Stimulated activated CD4-positive, alpha-beta T cell treated with anti-CD3 and anti-CD28 coated beads, Interleukin-2, amount 100 ng/mL, for 4 hours (primary cell): ENCODE measurements around the gene ZDHHC4.
"Not testable (repeated sequence)": the region's sequence is repeated elsewhere in the genome, so short reads cannot be mapped to it uniquely, and the experiment has no call there.

ENCODE experiments used
- DNase-seq: peaks from one replicate; pipeline ENCODE4 v3.0.0-alpha.2; 2020; ENCODE audit warnings: low read depth

ZDHHC4 gene

GRCh38 chr7:6607651-6608051 lies 30.4 kb downstream of the ZDHHC4 start:
- DNase-seq: no peak

- no peak for DNase-seq
These were observed 30.8 kb downstream of the ZDHHC4 start for GRCh38 chr7:6608081-6608480.

- no peak for DNase-seq
These were observed 31.5 kb downstream of the ZDHHC4 start for GRCh38 chr7:6608794-6609193.

- no peak for DNase-seq
These were observed 35.6 kb downstream of the ZDHHC4 start for GRCh38 chr7:6612819-6613218.

DNA sequence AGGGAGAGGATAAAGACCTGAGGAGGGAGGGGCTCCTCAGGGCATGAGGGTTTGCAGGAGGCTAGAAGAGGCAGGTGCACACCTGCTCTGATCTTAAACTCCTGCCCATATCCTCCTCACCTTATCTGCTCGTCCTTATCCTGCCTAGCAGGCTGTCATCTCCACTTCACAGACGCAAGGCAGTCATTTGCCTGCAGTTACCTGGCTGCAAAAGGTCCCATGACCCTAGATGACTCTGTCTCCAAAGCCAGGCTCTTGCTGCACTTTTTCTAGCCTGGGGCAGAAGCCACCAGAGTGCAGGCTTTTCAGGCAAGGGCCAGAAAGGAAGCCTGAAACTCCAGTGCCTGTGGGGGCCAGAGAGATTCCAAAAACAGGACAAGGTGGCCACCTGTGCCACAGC lies 36.5 kb downstream of the ZDHHC4 start:
- DNase-seq: no peak

DNA sequence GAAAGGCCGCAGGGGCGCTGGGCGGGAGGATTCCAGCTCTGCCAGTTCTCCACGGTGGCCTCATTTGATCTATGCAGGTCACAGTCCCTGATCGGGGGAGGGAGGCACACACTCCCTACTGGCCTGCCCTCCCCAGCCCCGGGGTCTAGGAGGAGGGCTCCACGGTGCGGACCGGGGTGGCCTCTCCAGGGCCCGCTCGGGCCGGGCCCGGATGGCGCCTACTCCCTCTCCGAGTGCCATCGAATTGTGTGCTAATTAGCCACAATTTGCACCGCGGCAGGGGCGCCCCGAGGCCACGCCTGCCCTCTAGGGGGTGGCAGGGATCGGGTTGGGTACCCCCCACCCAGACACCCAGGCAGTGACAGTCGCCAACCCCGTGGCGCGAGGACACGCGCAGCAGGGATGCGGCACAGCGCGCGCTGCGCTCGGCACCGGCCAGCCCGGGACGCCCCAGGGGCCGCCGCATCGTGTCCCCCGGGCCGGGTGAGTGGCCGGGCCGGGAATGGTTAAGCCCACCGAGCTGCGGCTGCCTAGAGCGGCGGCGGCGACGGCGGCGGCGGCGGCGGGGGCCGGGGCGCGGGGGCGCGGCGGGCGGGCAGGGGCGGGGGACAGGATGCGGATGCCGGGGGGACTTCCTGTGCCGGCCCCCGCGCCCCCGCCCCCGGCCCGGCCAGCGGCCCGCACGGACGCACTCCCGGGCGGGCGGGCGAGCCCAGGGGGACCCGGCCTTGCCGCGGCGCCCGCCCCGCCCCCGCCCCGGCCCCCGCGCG lies 37.9 kb downstream of the ZDHHC4 start, which contains the start of gene ZNF853:
ZNF853 (plus strand) TSS at position 658 of the 770 bp plus-strand sequence. CDS start 565 bp downstream, outside the sequence.
- DNase-seq: no peak

DNA sequence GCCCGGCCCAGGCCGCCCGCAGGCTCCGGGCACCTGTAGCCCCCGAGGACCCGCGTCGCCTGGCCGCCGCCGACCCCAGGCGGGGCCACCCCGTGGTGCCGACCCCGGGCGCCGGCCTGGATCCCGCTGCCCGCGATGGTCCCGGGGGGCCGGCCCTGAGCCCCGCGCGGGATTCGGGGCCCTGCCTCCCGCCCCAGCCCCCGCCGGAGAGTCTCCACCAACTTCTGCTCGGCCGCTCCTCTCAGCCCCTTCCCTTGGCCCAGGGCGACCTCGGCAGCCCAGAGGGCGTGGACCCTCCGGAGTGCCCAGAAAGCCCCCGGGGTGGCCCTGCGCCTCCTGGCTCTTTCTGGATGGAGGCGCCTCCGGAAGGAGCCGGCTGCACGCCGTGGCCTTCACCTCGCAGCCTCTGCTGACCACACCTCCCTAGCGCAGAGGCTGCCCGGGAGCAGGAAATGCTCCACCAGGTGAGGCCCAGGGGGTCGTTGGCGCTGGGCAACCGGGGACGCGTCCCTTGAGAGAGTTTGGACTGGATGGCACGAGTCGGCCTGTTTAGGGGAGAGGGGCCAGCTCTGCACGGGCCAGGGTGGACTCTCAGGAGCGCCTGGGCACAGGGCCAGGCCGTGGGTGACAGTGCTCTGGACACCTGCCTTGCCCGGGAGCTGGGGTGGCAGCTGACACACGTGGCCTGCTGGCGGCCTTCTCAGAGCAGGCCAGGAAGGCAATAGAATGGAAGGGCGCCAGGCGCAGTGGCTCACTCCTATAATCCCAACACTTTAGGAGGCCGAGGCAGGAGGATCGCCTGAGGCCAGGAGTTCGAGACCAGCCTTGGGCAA lies 38.7 kb downstream of the ZDHHC4 start:
- DNase-seq: no peak

DNA sequence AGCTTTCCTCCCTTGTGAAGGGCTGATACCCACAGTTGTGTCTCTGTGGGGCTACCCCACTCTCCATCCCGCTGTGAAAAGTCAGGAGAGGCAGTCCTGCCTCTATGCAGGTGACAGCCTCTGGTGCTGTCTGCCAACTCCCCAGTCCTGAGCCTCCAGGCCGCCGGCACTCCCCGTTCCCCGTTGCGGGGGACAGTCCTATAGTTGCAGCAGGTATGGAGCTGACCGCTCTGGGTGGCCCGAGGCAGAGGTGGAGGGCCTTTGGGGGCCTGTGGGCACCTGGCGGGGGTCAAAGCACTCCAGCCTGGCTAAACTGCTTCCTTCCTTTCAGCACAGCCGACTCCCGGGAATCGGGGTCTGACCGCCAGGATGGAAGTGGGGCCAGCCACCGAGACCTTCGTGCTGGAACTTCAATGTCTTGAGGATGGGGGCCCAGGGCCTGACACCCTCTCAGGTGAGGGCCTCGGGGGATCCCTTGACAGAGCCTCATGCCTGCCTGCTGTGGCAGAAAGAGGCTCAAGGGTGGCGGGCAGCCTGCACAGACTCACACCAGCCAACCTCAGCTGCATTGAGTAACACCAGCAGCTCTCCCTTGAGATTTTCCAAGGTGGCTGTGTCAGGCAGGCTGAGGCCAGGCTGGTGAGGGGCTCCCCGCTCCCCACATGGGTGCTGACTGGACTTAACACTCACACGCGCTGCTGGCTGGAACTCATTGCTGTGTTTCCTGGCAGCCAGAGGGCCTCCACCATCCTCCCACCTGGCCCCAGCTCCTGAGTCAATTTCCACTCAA lies 39.8 kb downstream of the ZDHHC4 start:
- no peak for DNase-seq

DNA sequence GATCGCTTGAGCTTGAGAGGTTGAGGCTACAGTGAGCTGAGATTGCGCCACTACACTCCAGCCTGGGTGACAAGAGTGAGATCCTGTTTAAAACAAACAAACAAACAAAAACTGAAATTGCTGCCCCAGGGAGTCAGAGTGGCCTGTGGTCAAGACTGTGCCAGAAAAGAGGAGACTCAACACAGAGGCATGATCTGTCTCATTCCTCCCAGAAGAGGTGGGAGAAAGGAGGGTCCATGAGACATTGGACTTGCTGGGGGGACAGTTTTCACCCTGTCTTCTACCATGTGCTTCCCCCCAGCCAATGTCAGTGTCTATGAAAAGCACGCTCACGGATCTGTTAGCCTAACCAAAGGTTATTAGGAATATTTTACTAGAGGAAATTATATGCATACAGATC lies 41.4 kb downstream of the ZDHHC4 start:
- no peak for DNase-seq

DNA sequence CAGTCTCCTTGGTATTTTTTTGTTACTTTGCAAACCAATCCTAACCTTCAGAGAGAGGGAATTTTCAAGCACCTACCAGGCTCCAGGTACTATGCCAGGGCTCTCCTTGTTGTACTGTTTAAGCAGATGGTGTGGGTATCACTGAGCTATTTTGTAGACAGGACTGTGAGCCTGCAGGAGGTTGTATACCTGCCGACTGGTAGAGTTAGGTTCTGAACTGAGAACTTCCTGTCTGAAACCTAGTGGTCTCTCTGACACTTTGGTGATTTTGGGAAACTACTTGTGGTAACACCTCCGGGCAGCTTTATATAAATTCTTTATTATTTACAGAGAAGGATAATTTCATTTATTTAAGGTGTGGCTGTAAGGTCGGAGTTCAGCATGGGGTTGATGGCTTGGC lies 42.7 kb downstream of the ZDHHC4 start:
- DNase-seq: no peak

DNA sequence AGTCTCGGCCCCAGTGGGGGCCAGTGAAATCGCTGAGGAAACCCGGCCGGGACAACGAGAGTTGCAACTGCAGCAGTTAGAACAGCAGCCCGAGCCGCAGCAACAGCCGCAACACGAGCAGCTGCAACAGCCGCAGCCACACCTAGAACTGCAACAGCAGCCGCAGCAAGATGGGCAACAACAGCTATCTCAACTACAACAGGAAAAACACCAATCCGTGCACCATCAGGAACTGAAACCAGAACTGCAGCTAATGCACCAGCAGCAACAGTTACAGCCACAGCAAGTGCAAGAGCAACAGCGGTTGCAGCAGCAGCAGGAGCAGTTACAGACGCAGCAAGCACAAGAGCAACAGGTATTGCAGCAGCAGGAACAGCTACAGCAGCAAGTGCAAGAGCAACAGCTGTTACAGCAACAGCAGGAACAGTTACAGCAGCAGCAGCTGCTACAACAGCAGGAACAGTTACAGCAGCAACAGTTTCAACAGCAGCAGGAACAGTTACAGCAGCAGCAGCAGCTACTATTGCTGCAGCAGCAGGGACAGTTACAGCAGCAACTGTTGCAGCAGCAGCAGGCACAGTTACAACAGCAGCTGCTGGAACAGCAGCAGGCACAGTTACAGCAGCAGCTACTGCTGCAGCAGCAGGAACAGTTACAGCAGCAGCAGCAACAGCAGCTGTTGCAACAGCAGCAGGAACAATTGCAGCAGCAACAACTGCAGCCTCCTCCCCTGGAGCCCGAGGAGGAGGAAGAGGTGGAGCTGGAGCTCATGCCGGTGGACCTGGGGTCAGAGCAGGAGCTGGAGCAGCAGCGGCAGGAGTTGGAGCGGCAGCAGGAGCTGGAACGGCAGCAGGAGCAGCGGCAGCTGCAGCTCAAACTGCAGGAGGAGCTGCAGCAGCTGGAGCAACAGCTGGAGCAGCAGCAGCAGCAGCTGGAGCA lies 44.2 kb downstream of the ZDHHC4 start:
- DNase-seq: no peak

GRCh38 chr7:6622134-6622710 lies 45.0 kb downstream of the ZDHHC4 start:
- no peak for DNase-seq

DNA sequence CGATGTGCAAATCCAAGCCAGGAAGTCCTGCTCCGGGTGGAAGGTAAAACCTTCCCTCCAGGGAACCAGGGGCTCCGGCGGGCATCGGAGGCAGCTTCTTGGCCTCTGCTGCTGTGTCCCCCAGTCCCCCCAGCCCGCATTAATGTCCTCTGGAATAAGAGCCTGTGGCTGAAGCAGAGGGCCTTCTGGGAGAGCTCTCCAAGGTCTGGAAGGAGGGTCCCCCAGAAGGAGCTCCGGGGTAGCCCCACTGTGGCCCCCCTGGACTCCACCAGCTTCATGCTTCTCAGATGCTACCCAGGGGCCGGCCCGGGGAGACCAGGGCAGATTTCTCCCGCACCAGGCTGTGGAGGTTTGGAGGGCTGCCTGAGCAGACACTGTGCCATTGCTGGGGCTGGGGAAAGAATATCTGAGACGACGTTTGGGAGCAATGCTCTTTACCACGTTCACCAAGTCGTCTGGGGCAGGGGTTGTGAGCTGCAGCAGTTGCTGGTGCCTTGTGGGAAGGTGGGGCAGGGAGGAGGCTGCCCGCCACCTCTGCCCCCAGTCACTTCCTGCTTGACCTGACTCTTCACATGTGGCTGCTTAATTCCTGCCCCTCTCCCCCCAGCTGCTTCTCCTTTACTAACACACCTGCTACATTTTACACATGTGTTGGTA lies 46.5 kb downstream of the ZDHHC4 start:
- DNase-seq: no peak

GRCh38 chr7:6624246-6624611 lies 47.0 kb downstream of the ZDHHC4 start:
- no peak for DNase-seq

GRCh38 chr7:6628045-6628444 lies 50.8 kb downstream of the ZDHHC4 start:
- DNase-seq: no peak

GRCh38 chr7:6630007-6630849 lies 53.0 kb downstream of the ZDHHC4 start:
- no peak for DNase-seq

DNA sequence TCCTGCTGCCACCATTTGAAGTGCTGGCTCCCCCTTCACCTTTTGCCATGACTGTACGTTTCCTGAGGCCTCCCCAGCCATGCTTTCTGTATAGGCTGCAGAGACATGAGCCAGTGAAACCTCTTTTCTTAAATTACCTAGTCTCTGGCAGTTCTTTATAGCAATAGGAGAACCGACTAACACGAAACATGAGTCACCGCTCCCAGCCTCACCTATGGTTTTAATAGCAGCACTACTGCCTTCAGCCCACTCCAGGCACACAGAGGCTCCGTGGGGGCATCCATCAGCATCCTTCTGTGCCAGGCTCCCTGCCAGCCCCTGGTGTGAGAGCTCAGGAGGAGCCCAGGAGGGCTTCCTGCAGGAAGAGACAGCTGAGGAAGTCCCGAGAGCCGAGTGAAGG lies 54.4 kb downstream of the ZDHHC4 start:
- no peak for DNase-seq

DNA sequence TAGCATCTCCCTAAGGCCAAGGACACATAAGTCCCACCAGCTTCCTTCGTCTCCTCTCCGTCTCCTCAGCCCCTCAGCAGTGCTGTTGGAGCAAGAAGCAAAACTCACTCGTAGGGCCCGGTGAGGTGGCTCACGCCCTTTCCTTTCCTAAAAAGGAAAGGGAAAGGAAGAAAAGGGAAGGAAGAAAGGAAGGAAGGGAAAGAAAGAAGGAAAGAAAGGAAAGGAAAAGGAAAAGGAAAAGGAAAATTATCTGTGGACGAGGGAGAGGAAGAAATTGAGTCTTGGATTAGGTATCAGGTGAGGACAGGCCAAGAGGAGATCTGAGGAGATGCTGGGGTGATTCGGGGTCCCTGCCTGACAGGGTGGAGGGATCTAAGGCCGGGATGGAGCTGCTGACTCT lies 56.8 kb downstream of the ZDHHC4 start:
- no peak for DNase-seq

DNA sequence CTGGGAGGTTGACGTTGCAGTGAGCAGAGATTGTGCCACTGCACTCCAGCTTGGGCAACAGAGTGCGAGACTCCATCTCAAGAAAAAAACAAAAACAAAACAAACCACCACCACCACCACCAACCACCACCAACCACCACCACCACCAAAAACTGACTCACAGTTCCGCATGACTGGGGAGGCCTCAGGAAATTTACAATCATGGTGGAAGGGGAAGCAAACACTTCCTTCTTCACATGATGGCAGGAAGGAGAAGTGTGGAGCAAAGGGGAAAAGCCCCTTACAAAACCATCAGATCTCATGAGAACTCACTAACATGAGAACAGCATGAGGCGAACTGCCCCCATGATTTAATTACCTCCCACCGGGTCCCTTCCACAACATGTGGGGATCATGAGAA lies 57.7 kb downstream of the ZDHHC4 start:
- not testable (repeated sequence) for DNase-seq
